ENCODE data around the gene FILIP1L. TPM values are rescaled to one million over a fixed set of nuclear protein-coding genes. Genes with fewer than 3 reads are reported as not detected.

Gene FILIP1L
- total RNA-seq, 1 experiment from 2014 or later = 0.17 TPM

DNA sequence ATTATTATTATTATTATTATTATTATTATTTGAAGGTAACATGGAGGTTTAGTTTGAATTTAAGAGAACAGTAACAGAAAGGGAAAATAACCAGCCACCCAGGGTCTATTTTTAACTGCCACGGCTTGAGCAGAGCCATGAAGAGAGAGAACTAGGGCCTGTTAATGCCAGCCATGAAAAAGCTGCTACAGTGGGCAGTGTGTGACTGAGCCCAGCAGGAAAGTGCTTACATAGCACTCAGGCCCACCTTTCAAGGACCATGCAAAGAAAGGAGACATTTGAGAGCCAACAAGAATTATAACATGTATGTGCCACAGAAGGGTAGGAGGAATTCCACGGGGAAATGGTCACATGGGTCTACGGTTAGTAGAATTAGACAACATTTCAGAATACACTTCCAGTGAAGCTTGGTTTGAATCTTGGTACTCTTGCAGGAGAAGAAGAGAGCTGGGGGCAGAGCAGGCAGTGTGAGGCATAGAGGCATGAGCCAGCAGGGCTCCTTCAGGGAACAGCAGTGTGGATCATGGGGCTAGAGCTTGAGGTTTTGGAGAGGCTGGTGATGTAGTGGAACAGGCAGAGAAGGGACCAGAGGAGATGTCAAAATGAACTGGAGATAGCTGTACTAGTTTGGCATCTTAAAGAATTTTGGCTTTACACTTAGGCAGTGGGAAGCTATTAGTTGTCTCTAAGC, 155.9 kb downstream of the FILIP1L start:
- Histone ChIP-seq H3K9ac (ENCODE audit: low read length) (no peak overlapping the region), H3K4me1 (ENCODE audit: control insufficient read depth in 1 of 2, insufficient read depth in 2 of 2, low read length in 2 of 2) (no peaks in the 10 kb centered on the region), H3K4me3 (replicated peaks in 1 of 2; ENCODE audit: low read depth in 1 of 2, low read length in 2 of 2) (no peak overlapping the region), H2AFZ (ENCODE audit: low read depth, low read length, poor library complexity, severe bottlenecking) (no peak overlapping the region), H3K9me2 (ENCODE audit: insufficient read depth) (no peaks in the 10 kb centered on the region), H3K9me3 (ENCODE audit: control insufficient read depth in 1 of 2, insufficient read depth in 1 of 2, low read depth in 1 of 2, low read length in 2 of 2) (no peaks in the 10 kb centered on the region), H3K36me3 (ENCODE audit: control insufficient read depth in 1 of 2, insufficient read depth in 2 of 2, low read length in 2 of 2) (no peaks in the 10 kb centered on the region), H4K20me1 (ENCODE audit: insufficient read depth) (no peaks in the 10 kb centered on the region), H3K27me3 (ENCODE audit: insufficient read depth, low read length) (no peaks in the 10 kb centered on the region), H3K27ac (ENCODE audit: low read depth, low read length) (no peak overlapping the region), H3K79me2 (ENCODE audit: insufficient read depth, low read length) (no peaks in the 10 kb centered on the region), H3K4me2 (ENCODE audit: low read length) (no peak overlapping the region)
- DNase-seq (ENCODE audit: low read depth, low spot score) (no peak), ATAC-seq (no peak)
- no TSS peak for BruUV-seq (replicated peaks)
- intact Hi-C loops (cut with micrococcal nuclease) = no loop called here
- TF ChIP-seq ZBTB33 (IDR thresholded peaks at IDR 0.05; ENCODE audit: extremely low read depth, insufficient replicate concordance, low read length) (no peak), ZNF274 (IDR thresholded peaks at IDR 0.05; ENCODE audit: low read depth, low read length) (no peak), FOSL1 (IDR thresholded peaks at IDR 0.05; ENCODE audit: low read depth) (no peak), MAX (IDR thresholded peaks at IDR 0.05) (no peak), YY1 (IDR thresholded peaks at IDR 0.05; ENCODE audit: extremely low read depth, insufficient replicate concordance, low read depth, low read length) (no peak), ZFX (IDR thresholded peaks at IDR 0.05) (no peak), POLR2AphosphoS5 (IDR thresholded peaks at IDR 0.05; ENCODE audit: low read depth, low read length) (no peak)
- ChIA-PET POLR2A (no interaction called here), RAD21 (ENCODE audit: low non-redundant PET in 1 of 2, low total read pairs in 2 of 2, uncharacterized antibody in 2 of 2, unreplicated experiment in 2 of 2) (no interaction called here), CTCF (no interaction called here)

Data from HCT116 (cell line).